HG02610 (cell line): ENCODE results near the gene KPNA1.
"Not testable (repeated sequence)": the region's sequence is repeated elsewhere in the genome, so short reads cannot be mapped to it uniquely, and the experiment has no call there.

Experiments used
- ATAC-seq: cut with Tn5 transposase; IDR thresholded peaks from one replicate; pipeline ENCODE4 v1.9.1; 2021; ENCODE audit warnings: mild to moderate bottlenecking, moderate library complexity; ENCODE audit not compliant: unreplicated experiment

The KPNA1 gene

GRCh38 chr3:122520861-122521260 is 6.1 kb upstream of the KPNA1 start:
- no peak for ATAC-seq

GRCh38 chr3:122519693-122520092 is 5.0 kb upstream of the KPNA1 start:
- no peak for ATAC-seq

- no peak for ATAC-seq
Measured at GRCh38 chr3:122516846-122517360, 2.2 kb upstream of the KPNA1 start.

- ATAC-seq: no peak
Measured at GRCh38 chr3:122515870-122516269, 1.1 kb upstream of the KPNA1 start.

GRCh38 chr3:122515020-122515468 is 305 bp upstream of the KPNA1 start:
- ATAC-seq: no peak

- ATAC-seq: no peak
Measured at GRCh38 chr3:122513386-122514122, 1.2 kb downstream of the KPNA1 start.

GRCh38 chr3:122512284-122512683 is 2.5 kb downstream of the KPNA1 start:
- no peak for ATAC-seq

GRCh38 chr3:122510878-122511535 is 3.7 kb downstream of the KPNA1 start:
- no peak for ATAC-seq

GRCh38 chr3:122508944-122509343 is 5.8 kb downstream of the KPNA1 start:
- not testable (repeated sequence) for ATAC-seq

- no peak for ATAC-seq
Measured at GRCh38 chr3:122508135-122508914, 6.4 kb downstream of the KPNA1 start.

- no peak for ATAC-seq
Measured at GRCh38 chr3:122506450-122506849, 8.3 kb downstream of the KPNA1 start.

- ATAC-seq: no peak
Measured at GRCh38 chr3:122505676-122506075, 9.1 kb downstream of the KPNA1 start.

GRCh38 chr3:122502941-122503340 is 11.8 kb downstream of the KPNA1 start:
- no peak for ATAC-seq

- no peak for ATAC-seq
Measured at GRCh38 chr3:122502139-122502538, 12.6 kb downstream of the KPNA1 start.

- not testable (repeated sequence) for ATAC-seq
Measured at GRCh38 chr3:122500964-122501363, 13.8 kb downstream of the KPNA1 start.

GRCh38 chr3:122498152-122498551 is 16.6 kb downstream of the KPNA1 start:
- ATAC-seq: no peak

GRCh38 chr3:122497425-122497824 is 17.3 kb downstream of the KPNA1 start:
- ATAC-seq: peak; percentile 98

- ATAC-seq: no peak
Measured at GRCh38 chr3:122496508-122496907, 18.2 kb downstream of the KPNA1 start.

- ATAC-seq: no peak
Measured at GRCh38 chr3:122493296-122493695, 21.4 kb downstream of the KPNA1 start.

GRCh38 chr3:122488262-122488973 is 26.3 kb downstream of the KPNA1 start:
- ATAC-seq: no peak

- no peak for ATAC-seq
Measured at GRCh38 chr3:122484985-122485384, 29.8 kb downstream of the KPNA1 start.
